DOHH2 (cell line): ENCODE measurements around the gene ARRB1.
A peak's percentile ranks its signal among the peaks of the same experiment; 100 is the strongest.

Source experiments
- CTCF ChIP-seq: fragments of 200-600 bp; sonication (generic); IDR thresholded peaks from one replicate; pipeline ENCODE4 v1.5.1; 2014; ENCODE audit warnings: antibody characterized with exemption, mild to moderate bottlenecking, low read depth, low read length; ENCODE audit not compliant: poor library complexity, severe bottlenecking
- EZH2phosphoT487 ChIP-seq: fragments of 200-600 bp; sonication (generic); IDR thresholded peaks from 2 replicates; pipeline ENCODE4 v1.6.1; 2017; ENCODE audit warnings: borderline replicate concordance, mild to moderate bottlenecking, antibody characterized with exemption, low read length, moderate library complexity, mixed read lengths

- peak; percentile 98 for TF ChIP-seq CTCF
- 0 out of 2 replicates have a peak, but pooled peaks have one; percentile 21 for TF ChIP-seq EZH2phosphoT487
Measured at GRCh38 chr11:75384438-75385080, 33.1 kb upstream of the ARRB1 start.
